Effector CD8-positive, alpha-beta T cell (primary cell): Measurements from ENCODE around the gene GJD4.

Source experiments
- DNase-seq: peaks from one replicate; lab custom pipeline; 2025; lab: John Stamatoyannopoulos, UW
- total RNA-seq, 4 experiments: gene quantifications; one replicate each; lab custom pipeline; 2026; lab: John Stamatoyannopoulos, UW

Gene GJD4, protein sequence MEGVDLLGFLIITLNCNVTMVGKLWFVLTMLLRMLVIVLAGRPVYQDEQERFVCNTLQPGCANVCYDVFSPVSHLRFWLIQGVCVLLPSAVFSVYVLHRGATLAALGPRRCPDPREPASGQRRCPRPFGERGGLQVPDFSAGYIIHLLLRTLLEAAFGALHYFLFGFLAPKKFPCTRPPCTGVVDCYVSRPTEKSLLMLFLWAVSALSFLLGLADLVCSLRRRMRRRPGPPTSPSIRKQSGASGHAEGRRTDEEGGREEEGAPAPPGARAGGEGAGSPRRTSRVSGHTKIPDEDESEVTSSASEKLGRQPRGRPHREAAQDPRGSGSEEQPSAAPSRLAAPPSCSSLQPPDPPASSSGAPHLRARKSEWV
- 0 reads per million in 4 experiments for total RNA-seq

DNA sequence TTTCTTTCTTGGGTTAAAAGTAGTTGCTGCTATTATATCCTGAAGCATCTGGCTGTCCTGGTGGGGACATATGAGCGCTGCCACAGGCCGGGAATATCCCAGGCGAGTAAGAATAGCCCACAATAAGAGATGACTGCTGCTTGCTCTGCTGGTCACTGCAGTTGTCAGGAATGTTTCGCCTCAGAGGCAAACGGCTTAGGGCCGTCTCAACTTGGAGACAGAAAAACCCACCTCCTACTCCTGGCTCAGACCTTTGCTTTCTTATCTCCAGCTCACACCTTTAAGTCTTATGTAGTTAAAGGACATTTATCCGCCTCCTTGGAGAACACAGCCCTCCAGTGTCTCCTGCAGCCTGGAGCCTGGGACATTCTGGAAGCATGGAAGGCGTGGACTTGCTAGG is at the start of gene GJD4:
TSS of gene GJD4 (plus strand) at position 151 of the 400 bp plus-strand sequence. CDS start at position 378, 227 bp downstream.
- no peak for DNase-seq

DNA sequence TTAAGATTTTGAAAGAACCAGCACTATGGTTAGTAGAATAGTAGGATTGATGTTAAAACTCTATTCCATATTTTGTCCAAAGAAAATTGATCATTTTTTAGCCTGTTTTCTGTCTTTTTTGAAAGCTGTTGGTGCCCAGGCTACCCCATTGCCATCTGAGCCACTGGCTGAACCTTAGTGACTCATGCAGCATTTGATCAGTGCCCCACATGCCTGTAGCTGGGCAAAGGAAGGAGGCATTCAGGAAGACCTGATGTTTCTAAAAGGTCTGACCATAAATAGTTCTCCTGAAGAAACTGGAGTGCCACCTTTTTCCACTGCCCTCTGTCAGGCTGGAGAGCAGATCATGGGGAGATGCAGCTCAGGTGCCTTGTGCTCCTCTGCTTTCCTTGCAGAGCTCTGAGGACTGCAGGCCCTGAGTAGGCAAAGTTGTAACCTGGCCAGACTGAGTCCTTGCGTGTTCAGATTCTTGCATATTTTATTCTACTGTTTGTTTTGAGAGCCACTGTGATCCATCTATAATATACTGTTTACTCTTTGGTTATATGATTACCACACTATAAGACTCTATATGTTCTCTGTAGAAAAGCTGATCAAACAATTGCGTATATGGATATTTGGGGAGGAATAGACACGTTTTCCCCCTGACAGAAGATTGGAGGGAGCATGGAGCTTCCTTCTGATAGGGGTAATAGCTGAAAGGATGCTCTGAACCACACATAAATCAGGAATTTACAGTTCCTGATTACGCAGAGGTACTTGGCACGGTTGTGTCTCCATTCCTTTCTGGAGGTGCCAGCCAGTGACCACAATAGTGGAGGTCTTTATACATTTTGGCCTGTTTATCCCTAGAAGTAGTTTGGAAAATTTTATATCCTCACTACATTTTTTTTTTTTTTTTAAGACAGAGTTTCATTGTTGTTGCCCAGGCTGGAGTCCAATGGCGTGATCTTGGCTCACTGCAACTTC is 48.9 kb upstream of the GJD4 start:
- no peak for DNase-seq

DNA sequence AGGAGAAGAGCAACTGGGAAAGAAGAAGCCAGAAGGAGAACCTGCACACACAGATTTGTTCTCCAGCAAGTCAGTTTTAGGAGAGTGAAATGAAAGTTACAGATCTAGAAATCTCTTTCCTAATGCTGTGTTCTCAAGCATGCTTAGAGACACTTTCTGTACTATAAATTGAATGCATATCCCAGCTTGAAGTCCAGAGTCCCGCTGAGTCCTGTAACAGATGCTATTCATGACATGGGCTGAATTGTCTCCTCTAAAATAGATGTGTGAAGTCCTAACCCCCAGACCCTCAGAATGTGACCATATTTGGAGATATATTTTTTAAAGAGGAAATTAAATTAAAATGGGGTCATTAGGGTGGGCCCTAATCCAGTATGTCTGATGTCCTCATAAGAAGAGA is 46.9 kb upstream of the GJD4 start:
- no peak for DNase-seq

- DNase-seq = no peak
These were observed 45.7 kb upstream of the GJD4 start for GRCh38 chr10:35559416-35559815.

- no peak for DNase-seq
These were observed 43.4 kb upstream of the GJD4 start for GRCh38 chr10:35561715-35562114.

- no peak for DNase-seq
These were observed 42.7 kb upstream of the GJD4 start for GRCh38 chr10:35562427-35562826.

DNA sequence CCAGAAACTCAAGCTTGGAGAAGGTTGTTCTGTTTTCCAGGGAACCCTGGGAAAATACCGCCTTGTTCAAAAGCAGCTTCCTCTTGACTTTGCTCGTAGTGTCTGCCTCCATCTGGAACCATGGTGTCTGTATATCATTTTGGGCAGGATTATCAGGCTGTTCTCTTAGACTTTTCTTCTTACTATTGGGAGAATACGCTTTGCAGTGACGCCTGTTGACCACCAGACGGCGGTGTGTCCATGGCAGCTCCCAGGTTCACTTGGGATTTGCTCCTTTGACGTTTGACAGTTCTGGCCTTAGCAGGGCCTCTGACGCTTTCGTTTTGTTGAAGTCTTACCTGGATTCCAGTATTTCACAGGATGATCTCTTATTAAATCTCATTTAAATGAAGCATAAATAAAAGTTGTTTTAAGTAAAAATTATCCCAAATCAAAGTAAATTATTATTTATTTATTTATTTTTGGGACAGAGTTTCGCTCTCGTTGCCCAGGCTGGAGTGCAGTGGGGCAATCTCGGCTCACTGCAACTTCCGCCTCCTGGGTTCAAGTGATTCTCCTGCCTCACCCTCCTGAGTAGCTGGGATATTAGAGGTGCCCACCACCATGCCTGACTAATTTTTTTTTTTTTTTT is 41.8 kb upstream of the GJD4 start:
- DNase-seq = peak; percentile 2

GRCh38 chr10:35564341-35564968 is 40.7 kb upstream of the GJD4 start:
- no peak for DNase-seq

DNA sequence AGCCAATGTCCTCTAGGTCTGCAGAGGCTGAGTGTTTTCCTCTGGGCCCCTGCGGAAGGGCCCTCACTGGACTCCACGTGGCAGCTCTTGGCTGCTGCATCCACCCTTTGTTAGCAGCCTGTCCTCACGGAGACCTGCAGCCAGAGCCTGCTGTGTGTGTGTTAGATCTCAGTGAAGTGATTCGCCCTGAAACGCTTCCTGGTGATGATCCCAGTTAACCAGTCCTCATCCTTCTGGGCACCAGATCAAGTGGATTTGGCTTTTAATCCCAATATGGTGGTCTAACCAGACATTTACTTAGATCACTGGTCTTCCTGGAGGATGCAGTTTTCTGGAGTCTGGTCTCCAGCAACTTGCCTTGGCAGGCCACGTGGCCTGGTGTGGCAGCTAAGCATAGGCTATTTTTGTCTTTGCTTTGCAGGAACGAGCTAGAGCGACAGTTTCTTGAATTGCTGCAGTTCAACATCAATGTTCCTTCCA is 39.5 kb upstream of the GJD4 start:
- DNase-seq = no peak

GRCh38 chr10:35567951-35568350 is 37.2 kb upstream of the GJD4 start:
- DNase-seq = no peak

GRCh38 chr10:35568483-35569015 is 36.6 kb upstream of the GJD4 start:
- DNase-seq = no peak

- DNase-seq = no peak
These were observed 35.9 kb upstream of the GJD4 start for GRCh38 chr10:35569111-35569707.

DNA sequence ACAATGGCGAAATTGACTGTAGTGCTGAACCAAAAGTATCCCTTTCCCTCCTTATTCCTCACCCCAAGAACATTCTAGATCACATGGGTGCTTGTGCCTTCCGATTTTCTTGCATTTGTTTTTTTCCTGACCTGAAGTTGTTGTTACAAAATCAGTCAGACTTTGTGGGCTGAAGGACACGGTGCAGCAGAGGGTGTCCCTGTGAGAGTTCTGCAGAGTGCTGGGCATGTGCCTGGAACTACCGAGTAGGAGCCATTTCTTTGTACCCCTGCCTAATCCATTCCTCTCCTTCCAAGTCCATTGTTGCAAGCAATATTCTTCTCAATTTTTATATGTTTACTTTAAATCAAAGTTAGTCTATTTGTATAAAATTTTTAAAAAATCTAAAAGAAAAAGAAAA is 35.3 kb upstream of the GJD4 start:
- no peak for DNase-seq

GRCh38 chr10:35570397-35570796 is 34.7 kb upstream of the GJD4 start:
- no peak for DNase-seq

DNA sequence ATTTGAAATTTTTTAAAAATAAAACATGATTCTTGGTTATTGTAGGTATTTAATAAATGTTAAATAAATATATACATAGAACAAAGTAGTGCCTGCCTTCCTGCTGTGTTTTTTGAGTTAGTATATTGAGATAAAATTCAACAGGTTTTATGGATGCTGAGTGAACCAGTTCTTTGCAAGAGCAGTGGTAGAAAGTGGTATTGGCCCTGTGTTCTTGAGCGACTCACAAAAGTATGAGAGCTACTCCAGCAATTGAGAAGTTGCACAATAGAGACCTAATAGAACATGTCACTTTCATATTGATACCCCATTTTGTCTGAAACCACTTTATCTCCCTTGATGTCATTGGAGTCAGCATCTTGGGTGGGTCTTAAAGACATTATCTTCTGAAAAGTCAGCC is 32.6 kb upstream of the GJD4 start:
- DNase-seq = no peak

- no peak for DNase-seq
These were observed 31.3 kb upstream of the GJD4 start for GRCh38 chr10:35573796-35574195.

DNA sequence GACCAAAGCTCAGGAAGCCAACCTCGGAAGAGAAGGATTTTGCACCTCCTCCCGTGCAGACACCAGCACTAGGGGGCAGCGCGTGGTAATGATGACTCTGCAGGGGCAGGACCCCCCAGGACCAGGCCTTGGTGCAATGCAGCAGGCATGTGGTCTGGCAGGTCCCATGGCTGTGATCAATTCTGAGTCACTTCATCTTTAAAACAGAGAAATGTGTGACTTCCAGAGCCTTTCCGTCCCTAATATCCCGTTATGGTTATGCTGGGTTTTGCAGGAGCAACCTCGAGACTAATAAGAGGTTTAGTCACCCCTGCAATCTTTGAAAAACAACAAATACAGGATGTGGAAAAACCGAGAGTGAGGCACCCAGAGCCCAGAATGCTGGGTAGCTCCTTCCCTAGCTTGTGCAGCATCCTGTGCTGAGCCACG is 30.2 kb upstream of the GJD4 start:
- no peak for DNase-seq

DNA sequence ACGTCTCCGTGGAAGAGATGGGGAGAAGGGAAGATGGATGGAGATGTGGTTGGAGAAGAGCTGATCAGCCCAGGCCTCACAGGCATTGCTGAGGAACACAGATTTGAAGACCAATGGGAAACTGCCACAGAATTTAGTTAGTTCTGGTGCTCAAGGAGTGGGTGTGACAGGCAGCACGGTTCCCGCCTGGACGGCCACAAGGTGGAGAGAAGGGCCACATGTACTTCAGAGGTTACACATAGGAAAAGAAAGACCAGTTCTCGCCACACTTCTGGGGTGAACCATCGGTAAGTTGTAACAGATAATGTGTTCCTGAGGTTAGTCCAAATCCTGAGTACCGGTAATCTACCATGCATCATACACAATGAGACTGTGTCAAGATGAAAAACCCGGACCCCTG is 29.5 kb upstream of the GJD4 start:
- no peak for DNase-seq

GRCh38 chr10:35576730-35577129 is 28.4 kb upstream of the GJD4 start:
- no peak for DNase-seq

- no peak for DNase-seq
These were observed 27.1 kb upstream of the GJD4 start for GRCh38 chr10:35577926-35578617.

DNA sequence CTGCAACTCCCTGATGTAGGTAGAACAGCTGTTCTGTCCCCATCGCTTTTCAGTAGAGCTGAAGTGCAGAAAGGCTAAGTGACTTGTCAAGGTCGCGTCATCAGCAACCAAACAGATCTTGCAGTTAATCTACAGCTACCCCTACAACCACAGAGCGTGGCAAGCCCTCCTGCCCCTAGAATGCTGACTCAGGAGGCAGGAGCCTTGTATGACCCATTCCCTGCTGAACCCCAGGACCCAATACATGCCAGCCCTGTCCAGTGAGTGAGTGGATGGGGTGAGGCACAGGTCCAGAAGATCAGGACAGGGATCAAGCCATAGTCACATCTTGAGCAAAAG is 26.6 kb upstream of the GJD4 start:
- no peak for DNase-seq
